ENCODE data around the gene FOXR1.
A peak's percentile ranks its signal among the peaks of the same experiment; 100 is the strongest.
"Not testable (repeated sequence)": the region's sequence is repeated elsewhere in the genome, so short reads cannot be mapped to it uniquely, and the experiment has no call there.

Gene FOXR1

GRCh38 chr11:118991486-118992038, 20.0 kb downstream of the FOXR1 start:
- not testable (repeated sequence) for DNase-seq (ENCODE audit: extremely low read depth in 1 of 2, low read depth in 1 of 2)

- DNase-seq (ENCODE audit: extremely low read depth in 1 of 2, low read depth in 1 of 2), result no peak
Observed at GRCh38 chr11:118996926-118997626, 25.5 kb downstream of the FOXR1 start.

- peak; percentile 91 to 94 for DNase-seq (ENCODE audit: extremely low read depth in 1 of 2, low read depth in 1 of 2)
Observed at GRCh38 chr11:118997627-118998387, 26.2 kb downstream of the FOXR1 start, which contains the start of gene CENATAC. CENATAC (plus strand) TSS chr11:118998138; CDS start chr11:118998198, 60 bp downstream.

- DNase-seq (ENCODE audit: extremely low read depth in 1 of 2, low read depth in 1 of 2), result peak in 1 of 2 donors; percentile 5
Observed at GRCh38 chr11:118998388-118998717, 26.8 kb downstream of the FOXR1 start.

GRCh38 chr11:118998822-118999221, 27.3 kb downstream of the FOXR1 start:
- DNase-seq (ENCODE audit: extremely low read depth in 1 of 2, low read depth in 1 of 2), result no peak

GRCh38 chr11:119000906-119001305, 29.3 kb downstream of the FOXR1 start:
- no peak for DNase-seq (ENCODE audit: extremely low read depth in 1 of 2, low read depth in 1 of 2)

GRCh38 chr11:119006656-119007055, 35.1 kb downstream of the FOXR1 start:
- no peak for DNase-seq (ENCODE audit: extremely low read depth in 1 of 2, low read depth in 1 of 2)

- no peak for DNase-seq (ENCODE audit: extremely low read depth in 1 of 2, low read depth in 1 of 2)
Observed at GRCh38 chr11:119011476-119012053, 40.0 kb downstream of the FOXR1 start.

- DNase-seq (ENCODE audit: extremely low read depth in 1 of 2, low read depth in 1 of 2), result no peak
Observed at GRCh38 chr11:119012629-119013170, 41.1 kb downstream of the FOXR1 start.

GRCh38 chr11:119014209-119014924, 42.8 kb downstream of the FOXR1 start:
- no peak for DNase-seq (ENCODE audit: extremely low read depth in 1 of 2, low read depth in 1 of 2)

GRCh38 chr11:119015054-119015611, 43.6 kb downstream of the FOXR1 start:
- no peak for DNase-seq (ENCODE audit: extremely low read depth in 1 of 2, low read depth in 1 of 2)

- DNase-seq (ENCODE audit: extremely low read depth in 1 of 2, low read depth in 1 of 2), result no peak
Observed at GRCh38 chr11:119016216-119017009, 44.9 kb downstream of the FOXR1 start.

GRCh38 chr11:119017377-119017776, 45.8 kb downstream of the FOXR1 start:
- DNase-seq (ENCODE audit: extremely low read depth in 1 of 2, low read depth in 1 of 2), result not testable (repeated sequence)

GRCh38 chr11:119018074-119018938, 46.7 kb downstream of the FOXR1 start, which contains the start of the genes RPS25 and TRAPPC4:
RPS25 (minus strand) TSS chr11:119018343; CDS start chr11:119018284, 59 bp downstream.
TRAPPC4 (plus strand) TSS chr11:119018766; CDS start chr11:119018796, 30 bp downstream.
- peak; percentile 86 to 88 for DNase-seq (ENCODE audit: extremely low read depth in 1 of 2, low read depth in 1 of 2)

- no peak for DNase-seq (ENCODE audit: extremely low read depth in 1 of 2, low read depth in 1 of 2)
Observed at GRCh38 chr11:119019996-119020395, 48.4 kb downstream of the FOXR1 start.

- DNase-seq (ENCODE audit: extremely low read depth in 1 of 2, low read depth in 1 of 2), result no peak
Observed at GRCh38 chr11:119021631-119022030, 50.1 kb downstream of the FOXR1 start.

GRCh38 chr11:119023741-119024140, 52.2 kb downstream of the FOXR1 start:
- DNase-seq (ENCODE audit: extremely low read depth in 1 of 2, low read depth in 1 of 2), result no peak

- no peak for DNase-seq (ENCODE audit: extremely low read depth in 1 of 2, low read depth in 1 of 2)
Observed at GRCh38 chr11:119024430-119025098, 53.0 kb downstream of the FOXR1 start.

All from activated CD8-positive, alpha-beta memory T cell treated with anti-CD3 and anti-CD28 coated beads for 1 hour (primary cell).